ENCODE results near the gene ZNF217. TPM values are rescaled to one million over a fixed set of nuclear protein-coding genes. Genes with fewer than 3 reads are reported as not detected.
"Not testable (repeated sequence)": the region's sequence is repeated elsewhere in the genome, so short reads cannot be mapped to it uniquely, and the experiment has no call there.

ZNF217 gene
- total RNA-seq = 10 to 100 TPM; 24.9 to 48.8 (median 36.8) TPM

DNA sequence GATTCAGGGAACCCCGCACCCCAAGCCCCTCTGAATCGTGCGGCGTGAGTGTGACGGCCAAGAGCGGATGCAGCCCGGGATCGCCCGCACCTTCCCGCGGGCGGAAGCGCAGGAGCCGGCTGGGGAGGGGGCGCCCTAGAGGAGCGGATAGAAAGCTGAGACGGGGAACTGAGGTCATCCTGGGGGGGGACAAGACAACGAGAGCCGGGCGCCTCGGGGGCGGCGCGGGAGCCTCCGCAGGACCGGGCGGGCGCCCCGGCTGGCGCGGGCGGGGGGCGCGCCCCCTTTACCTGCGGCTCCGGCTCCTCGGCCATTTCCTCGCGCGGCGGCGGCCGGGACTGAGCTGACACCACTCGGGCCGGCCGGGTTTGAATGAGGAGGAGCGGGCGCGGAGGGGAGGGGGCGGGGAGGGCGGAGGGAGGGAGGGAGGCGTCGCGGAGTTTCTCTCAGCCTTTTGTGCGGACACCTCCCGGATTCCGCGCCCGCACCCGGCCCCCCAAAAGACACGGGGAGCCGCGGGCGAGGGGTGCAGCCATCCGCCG, at the start of gene ZNF217:
TSS of gene ZNF217 (minus strand) at position 374 of the 542 bp plus-strand sequence. CDS start 11,013 bp downstream, outside the sequence.
- peak; percentile 25 for ATAC-seq (ENCODE audit: low FRiP score)
- not testable (repeated sequence) for DNase-seq (ENCODE audit: low spot score)

DNA sequence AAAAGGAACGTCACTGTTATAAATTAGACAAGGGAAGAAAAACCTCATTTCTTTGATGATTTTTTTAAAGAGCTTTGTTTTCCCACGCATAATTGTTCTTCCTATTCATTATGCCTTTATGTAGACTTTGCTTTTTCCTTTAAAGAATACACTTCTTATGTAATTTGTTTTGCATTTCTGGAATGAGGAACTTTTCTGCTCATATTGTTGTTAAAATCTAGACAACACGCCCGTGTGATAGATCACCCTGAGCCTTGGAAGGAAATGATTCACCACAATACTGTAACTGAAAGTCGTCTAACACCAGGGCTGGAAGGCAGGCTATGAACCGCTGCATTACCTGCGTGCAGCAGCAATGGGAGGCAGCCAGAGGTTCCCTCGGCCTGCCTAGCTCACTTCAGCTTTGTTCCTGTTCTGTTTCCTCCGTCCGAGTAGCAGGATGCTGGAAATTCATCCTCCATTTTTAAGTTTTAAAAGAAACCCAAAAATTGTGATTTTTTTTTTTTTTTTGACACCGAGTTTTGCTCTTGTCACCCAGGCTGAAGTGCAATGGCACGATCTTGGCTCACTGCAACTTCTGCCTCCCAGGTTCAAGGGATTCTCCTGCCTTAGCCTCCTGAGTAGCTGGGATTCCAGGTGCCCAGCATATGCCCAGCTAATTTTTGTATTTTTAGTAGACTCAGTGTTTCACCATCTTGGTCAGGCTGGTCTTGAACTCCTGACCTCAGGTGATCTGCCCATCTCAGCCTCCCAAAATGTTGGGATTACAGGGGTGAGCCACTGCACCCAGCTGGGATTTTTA, 49.6 kb upstream of the ZNF217 start:
- TF ChIP-seq, protein P1, sequence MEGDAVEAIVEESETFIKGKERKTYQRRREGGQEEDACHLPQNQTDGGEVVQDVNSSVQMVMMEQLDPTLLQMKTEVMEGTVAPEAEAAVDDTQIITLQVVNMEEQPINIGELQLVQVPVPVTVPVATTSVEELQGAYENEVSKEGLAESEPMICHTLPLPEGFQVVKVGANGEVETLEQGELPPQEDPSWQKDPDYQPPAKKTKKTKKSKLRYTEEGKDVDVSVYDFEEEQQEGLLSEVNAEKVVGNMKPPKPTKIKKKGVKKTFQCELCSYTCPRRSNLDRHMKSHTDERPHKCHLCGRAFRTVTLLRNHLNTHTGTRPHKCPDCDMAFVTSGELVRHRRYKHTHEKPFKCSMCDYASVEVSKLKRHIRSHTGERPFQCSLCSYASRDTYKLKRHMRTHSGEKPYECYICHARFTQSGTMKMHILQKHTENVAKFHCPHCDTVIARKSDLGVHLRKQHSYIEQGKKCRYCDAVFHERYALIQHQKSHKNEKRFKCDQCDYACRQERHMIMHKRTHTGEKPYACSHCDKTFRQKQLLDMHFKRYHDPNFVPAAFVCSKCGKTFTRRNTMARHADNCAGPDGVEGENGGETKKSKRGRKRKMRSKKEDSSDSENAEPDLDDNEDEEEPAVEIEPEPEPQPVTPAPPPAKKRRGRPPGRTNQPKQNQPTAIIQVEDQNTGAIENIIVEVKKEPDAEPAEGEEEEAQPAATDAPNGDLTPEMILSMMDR (IDR thresholded peaks at IDR 0.05) = no peak
- DNase-seq (ENCODE audit: low spot score) (no peak), ATAC-seq (ENCODE audit: low FRiP score) (peak; percentile 81)

DNA sequence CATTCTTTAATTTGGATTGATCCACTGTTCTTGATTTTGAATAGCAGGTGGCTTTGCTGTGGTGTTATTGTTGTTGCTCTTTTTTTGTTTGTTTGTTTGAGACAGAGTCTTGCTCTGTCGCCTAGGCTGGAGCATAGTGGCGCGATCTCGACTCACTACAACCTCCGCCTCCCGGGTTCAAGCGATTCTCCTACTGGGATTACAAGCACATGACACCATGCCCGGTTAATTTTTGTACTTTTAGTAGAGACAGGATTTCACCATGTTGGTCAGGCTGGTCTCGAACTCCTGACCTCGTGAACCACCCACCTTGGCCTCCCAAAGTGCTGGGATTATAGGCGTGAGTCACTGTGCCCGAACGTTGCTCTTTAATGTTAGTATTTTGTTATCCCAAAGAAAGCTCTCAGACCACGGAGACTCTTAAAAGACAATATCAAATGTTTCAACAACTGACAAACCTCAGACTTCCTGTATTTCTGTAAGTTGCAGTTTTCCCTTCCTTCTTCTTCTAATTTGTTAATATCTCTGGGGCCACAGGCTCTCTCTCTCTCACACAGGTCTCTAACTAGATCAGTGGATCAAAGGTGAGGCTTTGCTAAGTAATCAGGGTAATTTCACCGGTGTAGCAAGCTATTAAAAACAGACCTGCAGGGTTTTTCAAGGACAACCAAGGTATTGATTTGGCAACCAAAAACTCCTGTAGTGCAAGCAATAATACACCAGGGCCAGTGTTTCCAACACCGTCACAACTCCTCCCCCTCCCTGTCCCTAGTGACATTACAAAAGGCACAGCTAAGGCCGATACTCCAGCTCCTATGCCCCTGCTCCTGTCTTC, 48.8 kb upstream of the ZNF217 start:
- ATAC-seq (ENCODE audit: low FRiP score) (peak; percentile 47), DNase-seq (ENCODE audit: low spot score) (no peak)
- TF ChIP-seq, protein P1 (IDR thresholded peaks at IDR 0.05) = no peak

DNA sequence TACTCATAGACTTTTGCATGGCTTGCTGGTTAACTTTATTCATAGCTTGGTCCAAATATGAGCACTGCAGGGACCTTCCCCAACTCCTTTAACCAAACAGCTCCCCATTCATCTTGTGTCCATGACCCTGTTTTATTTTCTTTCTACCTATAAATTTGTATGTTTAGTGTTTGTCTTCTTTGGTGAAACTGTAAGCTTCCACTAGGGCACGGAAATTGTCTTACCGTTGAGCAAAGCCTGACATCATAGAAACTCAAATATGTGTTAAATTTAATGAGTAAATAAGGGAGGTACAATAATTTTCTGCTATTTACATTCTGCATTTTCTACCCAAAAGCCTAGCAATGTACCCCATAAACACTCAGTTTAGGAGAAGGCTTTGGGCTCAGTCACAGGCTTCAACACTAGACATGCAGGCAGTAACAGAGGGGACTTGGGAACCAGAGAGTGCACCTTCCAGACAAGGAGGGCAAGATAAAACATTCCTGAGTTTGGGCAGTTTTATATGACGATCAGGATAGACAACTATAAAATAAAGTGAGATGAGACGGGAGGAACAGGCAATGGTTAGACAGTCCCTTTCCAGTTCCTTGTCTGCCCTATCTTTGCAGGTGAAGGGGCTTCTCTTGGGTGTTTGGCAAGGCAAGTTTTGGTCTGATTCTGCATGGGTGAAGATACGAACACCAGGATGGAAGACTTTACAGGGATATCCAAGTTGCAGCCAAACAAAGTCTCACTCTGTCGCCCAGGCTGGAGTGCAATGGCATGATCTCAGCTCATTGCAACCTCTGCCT, 46.2 kb upstream of the ZNF217 start:
- no peak for DNase-seq (ENCODE audit: low spot score)
- TF ChIP-seq, protein P1 (IDR thresholded peaks at IDR 0.05) = no peak
- ATAC-seq (ENCODE audit: low FRiP score) = no peak

DNA sequence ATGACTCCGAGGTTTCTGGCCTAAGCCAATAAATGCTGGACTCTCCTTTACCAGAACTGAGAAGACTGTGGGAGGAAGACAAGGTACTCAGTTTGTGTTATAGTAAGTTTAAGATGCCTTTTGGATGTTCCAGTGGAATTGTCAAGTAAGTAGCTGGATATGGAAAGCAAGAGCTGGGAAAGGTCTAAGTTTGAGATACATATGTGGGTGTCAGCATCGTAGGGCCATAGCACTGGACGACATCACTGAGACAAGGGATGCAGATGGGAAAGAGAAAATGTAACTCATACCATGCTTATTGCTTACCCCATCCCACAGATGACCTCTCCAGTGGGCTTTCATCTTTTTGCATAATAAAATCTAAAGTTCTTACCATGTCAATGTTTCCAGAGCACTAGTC, 45.5 kb upstream of the ZNF217 start:
- ATAC-seq (ENCODE audit: low FRiP score) (no peak), DNase-seq (ENCODE audit: low spot score) (no peak)
- TF ChIP-seq, protein P1 (IDR thresholded peaks at IDR 0.05) = no peak

DNA sequence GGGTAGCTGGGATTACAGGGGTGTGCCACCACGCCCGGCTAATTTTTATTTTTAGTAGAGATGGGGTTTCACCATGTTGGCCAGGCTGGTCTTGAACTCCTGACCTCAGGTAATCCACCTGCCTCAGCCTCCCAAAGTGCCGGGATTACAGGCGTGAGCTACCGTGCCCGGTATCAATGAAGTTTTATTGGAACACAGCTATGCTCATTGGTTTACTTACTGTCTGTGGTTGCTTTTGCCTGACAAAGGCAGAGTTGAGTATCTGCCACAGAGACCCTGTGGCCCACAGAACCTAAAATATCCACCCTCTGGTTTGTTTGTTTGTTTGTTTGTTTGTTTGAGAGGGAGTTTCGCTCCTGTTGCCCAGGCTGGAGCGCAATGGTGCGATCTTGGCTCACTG, 43.7 kb upstream of the ZNF217 start:
- DNase-seq (ENCODE audit: low spot score); ATAC-seq (ENCODE audit: low FRiP score): not testable (repeated sequence)

DNA sequence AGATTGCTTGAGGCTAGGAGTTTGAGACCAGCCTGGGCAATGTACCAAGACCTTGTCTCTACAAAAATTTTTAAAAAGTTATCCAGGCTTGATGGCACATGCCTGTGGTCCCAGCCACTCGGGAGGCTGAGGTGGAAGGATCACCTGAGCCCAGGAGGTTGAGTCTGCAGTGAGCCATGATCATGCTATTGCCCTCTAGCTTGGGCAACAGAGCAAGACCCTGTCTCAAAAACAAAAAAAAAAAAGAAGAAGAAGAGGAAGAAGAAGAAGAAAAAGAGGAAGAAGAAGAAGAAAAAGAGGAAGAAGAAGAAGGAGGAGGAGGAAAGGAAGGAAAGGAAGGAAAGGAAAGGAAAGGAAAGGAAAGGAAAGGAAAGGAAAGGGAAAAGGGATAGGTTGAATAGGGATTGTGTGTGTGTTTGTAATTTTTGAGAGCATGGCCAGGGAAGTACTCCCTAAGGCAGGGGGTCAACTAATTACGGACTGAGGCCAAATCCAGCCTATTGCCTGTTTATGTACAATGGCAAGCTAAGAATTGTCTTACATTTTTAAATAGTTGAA, 43.0 kb upstream of the ZNF217 start:
- DNase-seq (ENCODE audit: low spot score) (no peak), ATAC-seq (ENCODE audit: low FRiP score) (no peak)
- TF ChIP-seq, protein P1 (IDR thresholded peaks at IDR 0.05) = no peak
